Activated T-cell treated with anti-CD3 and anti-CD28 coated beads for 1 hour (primary cell): ENCODE data around the gene DNAJB13.
"Not testable (repeated sequence)": the region's sequence is repeated elsewhere in the genome, so short reads cannot be mapped to it uniquely, and the experiment has no call there.

ENCODE experiments used
- DNase-seq: peaks from one replicate; pipeline ENCODE4 v3.0.0-alpha.2; 2020; ENCODE audit warnings: low read depth

Gene DNAJB13, protein sequence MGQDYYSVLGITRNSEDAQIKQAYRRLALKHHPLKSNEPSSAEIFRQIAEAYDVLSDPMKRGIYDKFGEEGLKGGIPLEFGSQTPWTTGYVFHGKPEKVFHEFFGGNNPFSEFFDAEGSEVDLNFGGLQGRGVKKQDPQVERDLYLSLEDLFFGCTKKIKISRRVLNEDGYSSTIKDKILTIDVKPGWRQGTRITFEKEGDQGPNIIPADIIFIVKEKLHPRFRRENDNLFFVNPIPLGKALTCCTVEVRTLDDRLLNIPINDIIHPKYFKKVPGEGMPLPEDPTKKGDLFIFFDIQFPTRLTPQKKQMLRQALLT

DNA sequence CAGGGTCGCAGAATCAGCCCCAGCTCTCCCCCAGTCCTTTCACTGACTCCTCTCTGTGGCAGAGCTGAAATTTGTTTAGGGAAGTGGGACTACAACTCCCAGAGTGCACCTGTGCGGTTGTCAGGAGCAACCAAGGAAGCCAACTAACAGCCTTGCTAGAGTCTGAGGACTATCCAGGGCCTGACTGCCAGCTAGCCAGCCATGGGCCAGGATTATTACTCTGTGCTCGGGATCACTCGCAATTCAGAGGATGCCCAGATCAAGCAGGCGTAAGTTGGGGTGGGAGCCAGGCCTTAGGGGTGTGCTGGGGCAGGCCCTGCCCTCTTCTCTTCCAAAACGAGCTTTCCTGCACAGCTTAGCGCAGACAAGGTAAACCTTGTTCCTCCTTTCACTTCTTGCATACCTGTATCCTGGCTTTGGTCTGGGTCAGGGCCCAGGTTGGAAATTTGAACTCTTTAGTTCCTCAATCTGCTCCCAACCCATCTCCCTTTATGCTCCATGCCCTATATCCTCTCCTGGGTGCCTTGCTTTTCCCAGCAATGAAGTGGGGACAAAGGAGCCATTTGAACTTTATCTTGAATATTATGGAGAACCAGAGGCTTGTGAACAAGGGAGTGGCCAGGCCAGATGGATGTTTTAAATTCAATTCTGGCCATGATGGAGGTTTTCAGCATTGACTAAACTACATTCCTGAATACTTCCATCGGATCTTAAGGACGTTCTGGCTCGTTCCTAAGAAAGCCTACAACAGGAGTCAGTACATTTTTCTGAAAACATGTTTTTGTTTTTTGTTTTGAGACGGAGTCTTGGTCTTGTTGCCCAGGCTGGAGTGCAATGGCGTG, at the start of gene DNAJB13:
TSS of gene DNAJB13 (plus strand) at position 158 of the 842 bp plus-strand sequence. CDS start at position 202, 44 bp downstream.
- no peak for DNase-seq

DNA sequence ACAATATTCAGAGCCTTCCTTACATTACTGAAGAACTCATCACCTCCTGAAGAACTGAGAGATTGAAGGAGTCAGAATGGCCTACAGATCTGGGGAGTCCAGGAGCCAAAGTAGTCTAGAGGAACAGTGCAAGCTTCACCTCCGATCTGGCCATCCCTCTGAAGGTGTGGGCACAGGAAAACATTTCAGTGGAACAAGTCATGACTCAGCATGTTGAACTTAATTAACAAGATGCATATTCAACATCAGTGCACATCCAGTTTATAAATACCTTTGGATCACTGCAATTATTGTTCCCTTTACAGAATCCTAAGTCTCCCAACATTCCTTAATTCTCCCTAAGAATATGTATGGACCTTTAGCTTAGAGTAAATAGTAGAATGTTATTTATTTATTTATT, 48.5 kb upstream of the DNAJB13 start:
- no peak for DNase-seq

DNA sequence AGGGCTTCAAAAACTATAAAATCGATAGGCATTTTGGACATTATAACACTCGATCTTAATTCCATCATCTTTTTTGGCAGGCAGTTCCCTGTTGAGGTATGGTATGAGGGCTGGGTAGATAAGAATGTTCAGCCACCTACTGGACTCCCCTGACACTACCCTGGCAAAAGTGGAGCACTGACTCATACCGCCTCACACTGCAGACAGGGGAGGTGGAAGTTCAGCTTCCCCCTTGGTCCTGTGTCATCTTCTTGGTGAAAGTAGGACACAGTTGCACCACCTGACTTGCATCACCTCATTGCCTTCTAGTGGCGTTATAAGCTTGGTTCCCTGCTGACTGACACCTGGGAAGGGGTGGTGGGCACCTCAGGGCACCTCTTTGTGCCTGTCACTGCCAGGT, 43.6 kb upstream of the DNAJB13 start:
- DNase-seq: no peak

DNA sequence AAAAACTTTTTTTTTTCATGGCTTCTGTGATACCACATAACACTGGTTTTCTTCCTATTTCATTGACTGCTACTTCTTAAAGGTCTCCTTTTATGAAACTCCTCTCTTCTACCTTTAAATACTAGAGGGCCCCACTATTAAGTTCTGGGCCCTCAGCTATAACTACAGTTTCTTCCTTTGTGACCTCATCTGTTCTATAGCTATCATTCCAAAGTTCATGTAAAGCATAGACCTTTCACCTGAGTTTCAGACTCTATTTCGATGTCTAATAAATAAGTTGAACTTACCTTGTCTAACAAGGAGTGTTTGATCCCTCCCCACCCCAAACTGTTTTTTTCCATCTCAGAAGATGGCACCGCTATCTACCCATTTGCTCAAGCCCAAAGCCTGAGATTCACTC, 38.8 kb upstream of the DNAJB13 start:
- no peak for DNase-seq

DNA sequence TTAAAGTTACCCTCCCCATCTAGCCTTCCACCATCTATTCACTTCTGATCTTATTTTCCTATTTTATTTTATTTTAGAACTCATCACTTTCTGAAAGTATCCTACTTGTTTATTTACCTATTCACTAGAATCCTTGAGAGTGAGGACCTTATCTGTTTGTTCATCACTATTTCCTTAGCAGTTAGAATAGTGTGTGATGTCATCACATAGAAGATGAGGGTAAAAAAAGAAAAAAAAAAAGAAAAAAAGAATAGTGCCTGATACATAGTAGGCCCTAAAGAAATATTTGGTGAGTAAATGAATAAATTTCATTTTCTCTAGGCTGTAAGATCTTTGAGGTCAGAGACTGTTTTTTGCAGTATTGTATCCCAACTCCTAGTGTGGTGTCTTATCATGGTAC, 37.4 kb upstream of the DNAJB13 start:
- no peak for DNase-seq

DNA sequence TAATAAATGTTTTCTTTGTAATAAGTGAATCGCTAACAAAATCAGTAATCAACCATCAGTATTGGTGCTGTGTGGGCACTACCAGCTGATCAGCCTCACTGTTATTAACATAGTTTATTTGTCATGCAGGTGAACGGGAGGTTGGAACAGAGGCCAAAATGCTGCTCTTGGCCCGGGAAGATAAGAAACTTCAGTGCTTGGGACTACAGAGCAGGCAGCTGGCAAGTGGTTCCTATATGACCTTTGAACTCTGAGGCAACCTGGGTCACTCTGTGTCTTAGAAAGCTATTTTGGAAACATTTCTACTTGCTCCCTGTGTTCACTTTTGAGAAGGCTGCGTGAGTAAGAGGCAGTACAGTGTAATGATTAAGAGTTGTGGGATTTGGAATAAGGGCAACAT, 36.5 kb upstream of the DNAJB13 start:
- DNase-seq: no peak

DNA sequence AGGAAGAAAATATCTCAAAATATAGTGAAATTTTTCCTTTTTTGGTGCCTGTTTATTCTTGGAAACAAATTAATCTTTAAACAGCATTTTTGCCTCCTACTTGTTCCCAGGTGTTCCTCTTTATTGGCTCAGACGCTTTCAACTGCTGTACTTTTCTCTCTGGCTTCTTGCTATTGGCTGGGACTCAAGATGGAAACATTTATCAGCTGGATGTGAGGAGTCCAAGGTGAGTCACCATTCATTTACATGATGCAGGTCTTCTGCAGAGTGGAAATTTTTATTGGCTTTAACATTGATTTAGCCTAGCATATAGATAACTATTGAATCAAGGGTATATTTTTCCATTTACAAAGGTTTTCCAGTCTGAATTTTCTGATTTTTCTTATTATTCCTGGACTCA, 34.4 kb upstream of the DNAJB13 start:
- no peak for DNase-seq

DNA sequence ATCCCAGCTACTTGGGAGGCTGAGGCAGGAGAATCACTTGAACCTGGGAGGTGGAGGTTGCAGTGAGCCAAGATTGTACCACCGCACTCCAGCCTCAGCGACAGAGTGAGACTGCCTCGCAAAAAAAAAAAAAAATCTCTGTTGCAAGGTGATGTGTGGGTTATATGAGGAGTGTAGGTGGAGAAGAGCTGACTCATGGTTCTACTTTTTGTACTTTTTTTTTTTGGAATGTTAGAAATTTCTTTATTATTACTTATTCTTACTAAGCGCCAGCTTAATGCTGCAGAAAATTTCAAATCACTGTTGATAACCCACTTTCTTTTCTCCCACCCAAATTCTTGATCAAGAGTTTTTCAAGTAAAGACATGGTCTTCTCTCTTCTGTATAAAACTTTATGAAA, 29.6 kb upstream of the DNAJB13 start:
- DNase-seq: no peak

DNA sequence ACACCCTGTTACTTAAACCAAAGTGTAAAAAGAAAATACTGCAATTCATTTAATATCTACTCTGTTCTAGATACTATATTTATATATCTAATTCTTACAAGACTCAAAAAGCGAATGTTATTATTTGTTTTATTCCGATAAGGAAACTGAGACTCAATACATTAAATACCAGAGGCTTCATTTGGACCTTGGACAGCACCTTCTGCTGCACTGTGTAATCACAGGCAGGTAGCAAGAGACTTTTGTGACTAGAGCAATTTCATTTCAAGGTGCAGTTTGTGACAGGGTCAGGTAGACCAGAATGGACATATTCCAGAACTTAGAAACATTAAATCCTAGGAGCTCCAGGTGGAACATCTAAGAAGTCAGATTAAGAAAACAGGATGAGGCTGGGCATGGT, 21.4 kb upstream of the DNAJB13 start:
- no peak for DNase-seq

DNA sequence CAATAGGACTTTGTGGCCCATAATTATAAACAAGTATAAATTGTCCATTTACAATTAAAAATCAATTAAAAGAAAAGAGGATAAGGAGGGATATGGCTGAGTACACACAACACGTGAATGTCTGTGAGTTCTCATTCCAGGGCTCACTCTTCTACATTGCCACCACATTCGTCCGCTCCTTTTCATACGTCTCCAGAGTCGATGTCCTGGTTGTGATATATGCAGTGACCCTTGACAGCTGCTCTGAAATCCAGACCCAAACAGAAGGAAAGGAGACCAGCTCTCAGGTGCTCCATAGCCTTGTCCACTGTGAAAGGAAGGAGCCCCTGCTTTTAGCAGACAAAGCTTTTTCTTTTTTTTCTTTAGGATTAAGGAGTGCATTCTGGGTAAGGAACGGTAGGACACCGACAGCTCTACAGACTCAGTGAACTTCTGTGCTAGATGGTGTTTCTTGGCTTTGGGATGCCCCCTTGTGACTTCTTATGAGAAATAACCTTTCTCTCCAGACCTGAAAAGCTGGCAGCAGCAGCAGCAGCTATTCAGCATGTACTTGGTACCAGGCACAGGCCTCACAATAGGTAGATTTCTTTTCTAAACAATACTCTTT, 19.7 kb upstream of the DNAJB13 start:
- DNase-seq: no peak

DNA sequence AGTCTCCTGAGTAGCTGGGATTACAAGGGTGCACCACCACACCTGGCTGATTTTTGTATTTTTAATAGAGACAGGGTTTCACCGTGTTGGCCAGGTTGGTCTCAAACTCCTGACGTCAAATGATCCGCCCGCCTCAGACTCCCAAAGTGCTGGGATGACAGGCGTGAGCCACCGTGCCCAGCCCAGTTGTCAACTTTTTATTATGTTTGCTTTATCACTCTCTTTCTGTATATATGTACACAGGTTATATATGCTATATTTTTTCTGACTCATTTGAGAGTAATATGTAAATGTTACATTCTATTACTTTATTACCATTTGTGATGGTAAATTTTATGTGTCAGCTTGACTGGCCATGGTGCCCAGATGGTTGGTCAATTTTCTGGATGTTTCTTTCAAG, 18.9 kb upstream of the DNAJB13 start:
- no peak for DNase-seq

DNA sequence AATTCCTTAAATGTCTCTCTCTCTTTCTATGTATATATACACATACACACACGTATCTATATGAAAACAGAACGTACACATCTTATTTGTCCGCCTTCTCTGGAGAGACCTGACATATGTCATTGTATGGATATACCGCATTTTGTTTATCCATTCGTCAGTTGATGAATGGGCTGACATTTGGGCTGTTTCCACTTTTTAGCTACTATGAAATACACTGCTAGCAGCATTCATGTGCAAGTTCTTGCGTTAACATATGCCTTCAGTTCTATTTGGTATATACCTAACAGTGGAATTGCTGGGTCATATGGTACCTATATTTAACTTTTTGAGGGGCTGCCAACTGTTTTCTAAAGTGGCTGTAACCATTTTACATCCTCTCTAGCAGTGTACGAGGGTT, 18.0 kb upstream of the DNAJB13 start:
- no peak for DNase-seq

DNA sequence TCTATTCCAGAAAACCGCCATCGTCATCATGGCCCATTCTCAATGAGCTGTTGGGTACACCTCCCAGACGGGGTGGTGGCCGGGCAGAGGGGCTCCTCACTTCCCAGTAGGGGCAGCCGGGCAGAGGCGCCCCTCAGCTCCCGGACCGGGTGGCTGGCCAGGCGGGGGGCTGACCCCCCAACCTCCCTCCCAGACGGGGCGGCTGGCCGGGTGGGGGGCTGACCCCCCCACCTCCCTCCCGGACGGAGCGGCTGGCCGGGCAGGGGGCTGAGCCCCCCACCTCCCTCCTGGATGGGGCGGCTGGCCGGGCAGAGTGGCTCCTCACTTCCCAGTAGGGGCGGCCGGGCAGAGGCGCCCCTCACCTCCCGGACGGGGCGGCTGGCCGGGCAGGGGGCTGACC, 14.8 kb upstream of the DNAJB13 start:
- not testable (repeated sequence) for DNase-seq

DNA sequence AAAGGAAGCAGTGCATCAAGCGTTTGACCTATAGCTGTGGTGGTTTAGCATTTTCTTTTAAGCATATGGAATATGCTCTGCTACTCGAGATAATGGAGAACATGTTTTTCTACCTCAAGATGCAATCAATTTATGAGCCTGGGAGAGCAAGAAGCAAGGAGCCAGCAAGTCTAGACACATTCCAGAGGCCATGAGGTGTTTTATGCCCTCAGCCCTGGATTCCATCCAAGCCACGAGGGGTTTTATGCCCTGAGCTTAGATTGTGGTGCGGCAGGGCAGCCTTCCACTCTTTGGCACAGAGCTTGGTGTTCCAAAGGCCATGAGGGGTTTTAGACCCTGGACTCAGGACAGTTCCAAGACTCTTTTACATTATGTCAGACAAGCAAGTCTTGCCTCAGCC, 11.7 kb upstream of the DNAJB13 start:
- DNase-seq: no peak

DNA sequence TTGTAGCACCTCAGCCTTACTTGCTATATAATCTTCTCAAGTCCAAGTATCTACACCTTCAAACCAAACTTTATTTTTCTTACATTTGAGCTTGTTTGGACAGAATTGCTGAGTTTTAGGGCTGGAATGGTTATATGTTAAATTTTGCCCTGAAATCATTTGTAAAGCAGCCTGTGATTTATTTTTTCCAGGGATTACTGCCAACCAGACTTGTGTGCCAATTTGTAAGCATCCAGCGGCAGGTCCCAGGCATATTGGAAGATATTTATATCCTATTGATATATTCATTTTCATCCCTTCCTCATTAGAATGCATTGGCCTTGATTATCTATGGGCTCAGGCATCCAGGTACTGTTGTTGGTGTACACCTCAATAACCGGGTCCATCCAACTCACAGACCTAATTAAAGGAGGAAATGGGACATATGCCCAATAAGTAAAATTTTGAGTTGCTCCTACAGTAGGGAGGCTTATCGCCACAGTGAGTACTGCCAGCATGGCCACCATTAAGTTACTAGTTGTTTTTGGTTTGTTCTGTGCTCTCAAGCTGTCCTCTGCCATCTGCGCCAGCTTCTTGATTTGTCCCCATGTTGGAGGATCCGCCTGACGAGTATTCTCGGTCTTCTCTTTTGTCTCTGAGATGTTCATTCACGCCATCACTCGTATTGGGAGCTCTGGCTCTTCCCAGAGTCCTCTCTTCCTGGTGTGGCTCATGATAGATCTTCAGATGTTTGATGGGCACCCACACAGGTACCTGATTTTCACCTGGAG, 9.8 kb upstream of the DNAJB13 start:
- no peak for DNase-seq

DNA sequence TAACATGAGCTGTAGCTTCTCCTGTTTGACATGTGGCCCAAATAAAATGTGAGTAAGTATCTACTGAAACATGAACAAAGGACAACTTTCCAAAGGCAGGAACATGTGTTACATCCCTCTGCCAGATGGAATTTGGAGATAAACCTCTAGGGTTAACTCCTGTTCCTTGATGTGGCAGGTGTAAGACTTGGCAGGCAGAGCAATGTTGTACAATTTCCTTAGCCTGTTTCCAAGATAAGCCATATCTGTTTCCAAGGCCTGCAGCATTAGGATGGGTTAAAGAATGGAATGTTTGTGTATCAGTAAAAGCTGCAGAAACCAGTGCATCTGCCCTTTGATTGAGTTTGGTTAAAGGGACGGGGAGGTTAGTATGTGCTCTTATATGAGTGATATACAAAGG, 8.8 kb upstream of the DNAJB13 start:
- no peak for DNase-seq

DNA sequence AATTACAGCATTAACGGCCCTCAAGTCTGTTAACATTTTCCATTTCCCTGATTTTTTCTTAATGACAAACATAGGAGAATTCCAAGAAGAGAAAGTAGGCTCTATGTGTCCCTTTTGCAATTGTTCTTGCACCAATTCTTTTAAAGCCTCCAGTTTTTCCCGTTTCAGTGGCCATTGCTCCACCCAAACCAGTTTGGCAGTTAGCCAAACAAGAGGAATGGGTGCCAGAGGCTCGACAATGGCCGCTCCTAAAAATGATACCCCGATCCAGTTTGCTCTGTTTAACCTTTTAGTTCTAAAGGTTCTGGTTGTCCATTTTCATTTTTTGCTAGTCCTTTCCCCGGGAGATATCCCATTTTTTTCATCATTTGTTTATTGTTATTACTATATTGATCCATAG, 6.7 kb upstream of the DNAJB13 start:
- DNase-seq: no peak

DNA sequence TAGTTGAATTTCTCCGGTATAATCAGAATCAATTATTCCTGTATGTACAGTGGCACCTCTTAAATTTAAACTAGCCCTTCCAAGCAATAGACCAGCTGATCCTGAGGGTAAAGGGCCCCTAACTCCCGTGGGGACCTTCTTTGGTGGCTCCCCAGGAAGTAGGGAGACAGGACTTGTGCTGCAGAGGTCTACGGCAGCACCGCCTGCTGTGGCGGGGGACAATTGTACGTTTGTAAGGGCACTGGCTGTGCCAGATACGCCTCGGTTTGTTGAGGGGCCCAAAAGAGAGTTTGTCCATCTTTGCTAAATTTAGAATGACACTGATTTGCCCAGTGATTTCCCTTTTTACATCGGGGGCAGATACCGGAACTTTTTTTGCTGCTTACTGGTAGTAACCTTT, 5.9 kb upstream of the DNAJB13 start:
- no peak for DNase-seq

DNA sequence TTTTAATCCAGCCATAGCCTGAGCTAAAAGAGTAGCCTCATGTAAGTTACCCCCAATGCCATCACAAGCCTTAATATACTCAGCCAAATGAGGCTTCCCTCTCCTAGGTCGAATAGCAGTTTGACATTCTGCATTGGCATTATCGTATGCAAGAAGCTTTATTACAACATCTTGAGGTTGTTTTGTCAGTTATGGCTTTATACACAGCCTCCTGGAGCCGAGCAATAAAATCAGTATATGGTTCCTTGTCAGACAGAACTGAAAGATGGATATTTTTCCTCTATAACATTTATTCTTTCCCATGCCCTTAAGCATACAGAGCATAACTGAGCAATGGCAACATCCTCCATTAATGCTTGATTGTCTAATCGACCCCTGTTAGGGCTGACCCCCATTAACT, 5.4 kb upstream of the DNAJB13 start:
- no peak for DNase-seq

DNA sequence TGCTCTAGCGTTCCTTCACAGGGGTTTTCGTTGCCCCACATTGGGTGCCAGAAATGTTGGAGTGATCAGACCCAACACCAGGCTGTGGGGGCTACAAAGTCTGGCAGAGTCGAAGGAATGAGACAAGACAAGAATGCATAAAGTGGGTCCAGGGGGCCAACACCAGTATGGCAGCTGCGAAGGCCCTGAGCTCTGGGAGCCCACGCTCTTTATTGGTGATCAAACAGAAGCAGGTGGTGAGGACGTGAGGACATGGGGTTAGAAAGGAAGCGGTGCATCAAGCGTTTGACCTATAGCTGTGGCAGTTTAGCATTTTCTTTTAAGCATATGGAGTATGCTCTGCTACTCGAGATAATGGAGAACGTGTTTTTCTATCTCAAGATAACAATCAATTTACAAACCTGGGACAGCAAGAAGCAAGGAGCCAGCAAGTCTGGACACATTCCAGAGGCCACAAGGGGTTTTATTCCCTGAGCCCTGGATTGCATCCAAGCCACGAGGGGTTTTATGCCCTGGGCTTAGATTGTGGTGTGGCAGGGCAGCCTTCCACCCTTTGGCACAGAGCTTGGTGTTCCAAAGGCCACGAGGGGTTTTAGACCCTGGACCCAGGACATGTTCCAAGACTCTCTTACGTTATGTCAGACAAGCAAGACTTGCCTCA, 3.9 kb upstream of the DNAJB13 start:
- DNase-seq: no peak

DNA sequence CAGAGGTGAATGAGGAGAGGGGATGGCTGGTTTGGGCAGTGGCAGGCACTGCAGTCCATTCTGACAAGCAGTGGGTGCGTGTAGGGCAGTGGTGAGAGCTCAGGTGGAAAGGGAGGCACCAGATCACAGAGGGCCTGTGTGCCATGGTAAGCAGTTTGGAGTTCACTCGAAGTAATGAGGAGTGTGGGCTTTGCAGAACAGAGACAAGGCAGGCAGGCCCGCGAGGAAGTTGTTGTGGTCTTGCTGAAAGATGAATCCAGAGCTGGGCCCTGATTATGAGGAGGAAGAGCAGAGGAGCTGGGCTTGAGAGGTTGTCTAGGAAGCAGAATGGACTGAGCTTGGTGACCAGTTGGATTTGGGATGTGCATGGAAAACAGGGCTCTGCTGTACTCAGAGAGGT, 1.6 kb upstream of the DNAJB13 start:
- DNase-seq: no peak

DNA sequence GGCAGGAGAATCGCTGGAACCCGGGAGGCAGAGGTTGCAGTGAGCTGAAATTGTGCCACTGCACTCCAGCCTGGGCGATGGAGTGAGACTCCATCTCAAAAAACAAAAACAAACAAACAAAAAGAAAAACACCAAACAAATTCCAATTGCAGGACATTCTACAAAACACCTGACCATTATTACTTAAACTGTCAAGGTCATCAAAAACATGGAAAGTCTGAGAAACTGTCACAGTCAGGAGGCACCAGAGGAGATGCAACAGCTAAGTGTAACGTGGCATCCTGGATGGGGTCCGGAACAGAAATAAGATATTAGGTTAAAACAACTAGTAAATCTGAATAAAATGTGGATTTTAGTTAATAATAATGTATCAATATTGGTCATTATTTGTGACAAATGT, 914 bp upstream of the DNAJB13 start:
- no peak for DNase-seq
